DOHH2 (cell line): ENCODE measurements around the gene C1QTNF6.

ENCODE experiments used
- H3F3A ChIP-seq: fragments of 200-600 bp; sonication (generic), shearing (Covaris generic); 2 replicates; pipeline ENCODE4 v1.6.0; 2016; ENCODE audit warnings: antibody characterized with exemption, mild to moderate bottlenecking; ENCODE audit not compliant: control insufficient read depth, insufficient read depth
- H3K27ac ChIP-seq: fragments of 200-600 bp; sonication (generic); 2 replicates; pipeline ENCODE4 v1.5.1; 2014; ENCODE audit warnings: low read depth, mild to moderate bottlenecking, low read length, moderate library complexity
- H3K27me3 ChIP-seq: fragments of 200-600 bp; sonication (generic); 2 replicates; pipeline ENCODE4 v1.6.1; 2014; ENCODE audit warnings: mild to moderate bottlenecking, low read length, mixed read lengths; ENCODE audit not compliant: control insufficient read depth
- H3K36me3 ChIP-seq: fragments of 200-600 bp; sonication (generic); 2 replicates; pipeline ENCODE4 v1.6.1; 2014; ENCODE audit warnings: mild to moderate bottlenecking, low read length, moderate library complexity, mixed read lengths; ENCODE audit not compliant: control insufficient read depth
- H3K4me1 ChIP-seq: fragments of 200-600 bp; sonication (generic); 2 replicates; pipeline ENCODE4 v1.6.1; 2014; ENCODE audit warnings: mild to moderate bottlenecking, low read length, mixed read lengths; ENCODE audit not compliant: control insufficient read depth
- H3K4me2 ChIP-seq: fragments of 200-600 bp; sonication (generic); 2 replicates; pipeline ENCODE4 v1.6.0; 2014; ENCODE audit warnings: mild to moderate bottlenecking, low read length, moderate library complexity
- H3K4me3 ChIP-seq: fragments of 200-600 bp; sonication (generic); 2 replicates; pipeline ENCODE4 v1.5.1; 2014; ENCODE audit warnings: mild to moderate bottlenecking, low read length, mixed read lengths
- H3K79me2 ChIP-seq: fragments of 200-600 bp; sonication (generic); 2 replicates; pipeline ENCODE4 v1.6.1; 2014; ENCODE audit warnings: mild to moderate bottlenecking, low read length, mixed read lengths; ENCODE audit not compliant: control insufficient read depth
- H3K9me2 ChIP-seq: fragments of 200-600 bp; sonication (generic); replicated peaks from 2 replicates; pipeline ENCODE4 v1.6.1; 2014; ENCODE audit warnings: mild to moderate bottlenecking, low read length, mixed read lengths; ENCODE audit not compliant: control insufficient read depth
- H3K9me3 ChIP-seq: fragments of 200-600 bp; sonication (generic); 2 replicates; pipeline ENCODE4 v1.6.1; 2014; ENCODE audit warnings: antibody characterized with exemption, low read length, mixed read lengths; ENCODE audit not compliant: control insufficient read depth, insufficient read depth
- H4K20me1 ChIP-seq: fragments of 200-600 bp; sonication (generic); 2 replicates; pipeline ENCODE4 v1.6.0; 2014; ENCODE audit warnings: low read depth, mild to moderate bottlenecking, antibody characterized with exemption, low read length, moderate library complexity; ENCODE audit not compliant: control insufficient read depth, insufficient read depth
- CTCF ChIP-seq: fragments of 200-600 bp; sonication (generic); IDR thresholded peaks from one replicate; pipeline ENCODE4 v1.5.1; 2014; ENCODE audit warnings: antibody characterized with exemption, mild to moderate bottlenecking, low read depth, low read length; ENCODE audit not compliant: poor library complexity, severe bottlenecking
- EZH2phosphoT487 ChIP-seq: fragments of 200-600 bp; sonication (generic); IDR thresholded peaks from 2 replicates; pipeline ENCODE4 v1.6.1; 2017; ENCODE audit warnings: borderline replicate concordance, mild to moderate bottlenecking, antibody characterized with exemption, low read length, moderate library complexity, mixed read lengths

C1QTNF6 gene

GRCh38 chr22:37194750-37195149 lies 6.7 kb upstream of the C1QTNF6 start:
- Histone ChIP-seq H3K4me2 (no peak overlapping the region), H4K20me1 (no peaks in the 10 kb centered on the region), H3K4me3 (no peak overlapping the region), H3K9me2 (no peaks in the 10 kb centered on the region), H3K27ac (no peak overlapping the region), H3K9me3 (no peaks in the 10 kb centered on the region), H3K36me3 (no peaks in the 10 kb centered on the region), H3K79me2 (0 out of 2 replicates have a peak, but pooled peaks cover 3% of the 10 kb centered on the region), H3K27me3 (peaks cover 6% of the 10 kb centered on the region), H3K4me1 (peaks cover 13% of the 10 kb centered on the region), H3F3A (no peaks in the 10 kb centered on the region; the same call in 1 of the 2 replicates)
- TF ChIP-seq EZH2phosphoT487, result no peak
- no peak for TF ChIP-seq CTCF

GRCh38 chr22:37193629-37194191 lies 5.7 kb upstream of the C1QTNF6 start:
- H3K9me3 ChIP-seq, result no peaks in the 10 kb centered on the region
- H3K27ac ChIP-seq, result no peak overlapping the region
- H3K79me2 ChIP-seq, result 0 out of 2 replicates have a peak, but pooled peaks cover under 1% of the 10 kb centered on the region
- H3K27me3 ChIP-seq, result peaks cover 11% of the 10 kb centered on the region
- H4K20me1 ChIP-seq, result no peaks in the 10 kb centered on the region
- H3F3A ChIP-seq, result no peaks in the 10 kb centered on the region; the same call in 1 of the 2 replicates
- TF ChIP-seq CTCF, result no peak
- no peak for TF ChIP-seq EZH2phosphoT487
- H3K4me3 ChIP-seq, result no peak overlapping the region
- H3K4me2 ChIP-seq, result no peak overlapping the region
- H3K9me2 ChIP-seq, result no peaks in the 10 kb centered on the region
- H3K4me1 ChIP-seq, result peaks cover 5% of the 10 kb centered on the region
- H3K36me3 ChIP-seq, result no peaks in the 10 kb centered on the region

GRCh38 chr22:37192741-37193140 lies 4.7 kb upstream of the C1QTNF6 start:
- no peaks in the 10 kb centered on the region for H3K4me1 ChIP-seq
- no peak overlapping the region for H3K27ac ChIP-seq
- H3K4me2 ChIP-seq, result no peak overlapping the region

More at GRCh38 chr22:37192741-37193140, 4.7 kb upstream of the C1QTNF6 start:
- no peaks in the 10 kb centered on the region for H3K9me2 ChIP-seq
- H3K79me2 ChIP-seq, result no peaks in the 10 kb centered on the region
- no peaks in the 10 kb centered on the region for H4K20me1 ChIP-seq
- H3K9me3 ChIP-seq, result no peaks in the 10 kb centered on the region
- no peaks in the 10 kb centered on the region for H3K36me3 ChIP-seq
- no peak overlapping the region for H3K4me3 ChIP-seq
- H3F3A ChIP-seq, result no peaks in the 10 kb centered on the region
- H3K27me3 ChIP-seq, result peaks cover 11% of the 10 kb centered on the region
- TF ChIP-seq EZH2phosphoT487, result no peak
- TF ChIP-seq CTCF, result no peak
